G401 (cell line): ENCODE results near the gene L1TD1. TPM values are rescaled to one million over a fixed set of nuclear protein-coding genes. Genes with fewer than 3 reads are reported as not detected.
"Not testable (repeated sequence)": the region's sequence is repeated elsewhere in the genome, so short reads cannot be mapped to it uniquely, and the experiment has no call there.

Experiments used
- DNase-seq: peaks from one replicate; pipeline ENCODE4 v3.0.0-alpha.2; 2015; ENCODE audit warnings: low spot score
- in situ Hi-C: cut with HindIII; loops from 2 replicates; pipeline ENCODE4 v1.10.0; 2016; ENCODE audit warnings: low sequenced_read_pairs, mixed read lengths
- total RNA-seq: library from RNA; depleted of rRNA; stranded (reverse); fragments of >200 nt; shearing (Covaris generic); gene quantifications from 2 replicates; pipeline ENCODE4 v1.2.3, GENCODE V29; 2014; rRNA removed

The L1TD1 gene, protein sequence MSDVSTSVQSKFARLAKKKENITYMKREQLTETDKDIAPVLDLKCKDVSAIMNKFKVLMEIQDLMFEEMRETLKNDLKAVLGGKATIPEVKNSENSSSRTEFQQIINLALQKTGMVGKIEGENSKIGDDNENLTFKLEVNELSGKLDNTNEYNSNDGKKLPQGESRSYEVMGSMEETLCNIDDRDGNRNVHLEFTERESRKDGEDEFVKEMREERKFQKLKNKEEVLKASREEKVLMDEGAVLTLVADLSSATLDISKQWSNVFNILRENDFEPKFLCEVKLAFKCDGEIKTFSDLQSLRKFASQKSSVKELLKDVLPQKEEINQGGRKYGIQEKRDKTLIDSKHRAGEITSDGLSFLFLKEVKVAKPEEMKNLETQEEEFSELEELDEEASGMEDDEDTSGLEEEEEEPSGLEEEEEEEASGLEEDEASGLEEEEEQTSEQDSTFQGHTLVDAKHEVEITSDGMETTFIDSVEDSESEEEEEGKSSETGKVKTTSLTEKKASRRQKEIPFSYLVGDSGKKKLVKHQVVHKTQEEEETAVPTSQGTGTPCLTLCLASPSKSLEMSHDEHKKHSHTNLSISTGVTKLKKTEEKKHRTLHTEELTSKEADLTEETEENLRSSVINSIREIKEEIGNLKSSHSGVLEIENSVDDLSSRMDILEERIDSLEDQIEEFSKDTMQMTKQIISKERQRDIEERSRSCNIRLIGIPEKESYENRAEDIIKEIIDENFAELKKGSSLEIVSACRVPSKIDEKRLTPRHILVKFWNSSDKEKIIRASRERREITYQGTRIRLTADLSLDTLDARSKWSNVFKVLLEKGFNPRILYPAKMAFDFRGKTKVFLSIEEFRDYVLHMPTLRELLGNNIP
- total RNA-seq, result not detected in 2 replicates

- no peak for DNase-seq
- in situ Hi-C loops, result no loop called here
These were observed at the start of gene L1TD1 for GRCh38 chr1:62194651-62195544. Gene L1TD1, plus strand, starts transcription at chr1:62194849. Its CDS starts 11,780 bp downstream, at chr1:62206629.

- peak; percentile 66 for DNase-seq
- in situ Hi-C loops, result no loop called here
These were observed 34.7 kb upstream of the L1TD1 start for GRCh38 chr1:62159940-62160348.

DNA sequence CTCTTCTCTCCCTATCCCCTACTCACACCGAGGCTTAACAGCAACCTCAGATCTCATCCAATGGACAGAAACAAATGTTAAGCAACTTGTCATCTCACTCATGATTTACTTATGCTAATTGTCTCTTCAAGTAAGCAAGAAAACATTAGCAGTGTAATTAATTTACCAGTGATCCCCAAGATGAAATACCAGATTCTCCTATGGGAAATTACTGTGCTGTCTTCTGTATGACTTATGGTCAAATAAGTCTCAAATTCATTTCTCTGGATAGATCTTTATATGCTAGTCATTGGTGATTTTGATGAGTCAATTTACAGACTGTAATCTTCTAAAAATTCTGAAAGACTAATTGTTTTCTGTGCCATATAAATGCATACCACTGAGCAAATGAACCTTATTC is 32.9 kb upstream of the L1TD1 start:
- no peak for DNase-seq
- in situ Hi-C loops, result no loop called here

GRCh38 chr1:62170380-62170779 is 24.3 kb upstream of the L1TD1 start:
- in situ Hi-C loops, result not testable (repeated sequence)

DNA sequence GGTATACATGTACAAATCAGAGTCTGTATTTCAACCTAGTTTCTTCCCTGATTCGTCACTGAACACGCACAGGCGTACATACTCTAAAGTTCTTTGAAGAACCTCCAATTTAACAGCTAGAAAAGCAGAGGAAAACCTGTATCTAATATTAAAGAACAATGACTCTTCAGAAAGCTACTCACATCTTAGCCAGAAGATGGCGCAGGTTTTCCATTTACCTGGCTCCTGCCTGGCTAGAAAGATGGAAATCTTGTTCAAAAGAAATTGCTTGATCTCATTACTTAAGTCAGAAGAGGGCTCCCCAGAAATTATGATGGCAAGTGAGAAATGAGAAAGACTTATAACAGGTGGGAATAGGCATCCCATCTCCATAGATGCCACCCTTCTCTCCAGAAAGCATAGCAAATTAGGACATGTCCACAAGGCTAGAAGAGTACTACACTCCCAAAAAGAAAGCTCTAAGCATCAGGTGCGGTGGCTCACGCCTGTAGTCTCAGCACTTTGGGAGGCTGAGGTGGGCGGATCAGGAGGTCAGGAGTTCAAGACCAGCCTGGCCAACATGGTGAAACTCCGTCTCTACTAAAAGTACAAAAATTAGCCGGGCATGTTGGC is 19.0 kb upstream of the L1TD1 start:
- DNase-seq, result peak; percentile 66
- in situ Hi-C loops, result no loop called here

More at GRCh38 chr1:62170380-62170779, 24.3 kb upstream of the L1TD1 start:
- not testable (repeated sequence) for DNase-seq

- in situ Hi-C loops, result no loop called here
These were observed 17.9 kb upstream of the L1TD1 start for GRCh38 chr1:62176597-62177312.

DNA sequence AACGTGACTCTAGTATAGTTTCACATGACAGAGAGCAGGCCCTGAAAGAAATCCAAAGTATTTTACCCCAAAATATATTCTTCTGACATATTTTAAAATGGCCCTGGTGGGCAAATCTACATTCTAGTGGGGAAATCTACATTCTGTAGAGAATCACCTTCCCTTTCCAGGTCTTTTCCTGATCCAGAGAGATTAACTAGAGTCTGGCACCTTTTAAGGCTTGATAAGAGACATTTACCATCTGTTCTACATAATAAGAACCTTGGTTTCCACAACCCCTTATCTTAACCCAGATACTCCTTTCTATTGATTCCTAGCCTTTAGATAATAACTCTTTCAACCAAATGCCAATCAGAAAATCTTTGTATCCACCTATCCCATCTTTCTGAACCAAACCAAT is 17.0 kb upstream of the L1TD1 start:
- in situ Hi-C loops, result no loop called here
- no peak for DNase-seq

More at GRCh38 chr1:62176597-62177312, 17.9 kb upstream of the L1TD1 start:
- DNase-seq, result no peak

DNA sequence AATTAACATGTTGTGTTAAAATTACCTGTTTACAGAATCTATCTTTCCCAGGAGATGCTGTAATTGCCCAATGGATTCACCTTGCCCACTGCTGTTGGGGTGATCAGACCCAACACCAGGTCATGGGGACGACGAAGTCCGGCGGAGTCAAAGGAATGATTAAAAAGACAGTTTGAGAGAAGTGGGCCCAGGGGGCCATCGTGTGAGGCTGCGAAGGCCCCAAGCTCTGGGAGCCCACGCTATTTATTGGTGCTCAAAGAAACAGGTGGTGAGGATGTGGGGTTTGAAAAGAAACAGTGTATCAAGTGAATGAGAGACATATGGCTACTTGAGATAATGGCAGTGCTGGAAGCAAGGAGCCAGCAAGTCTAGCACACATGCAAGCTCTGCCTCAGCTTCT is 16.3 kb upstream of the L1TD1 start:
- in situ Hi-C loops, result no loop called here
- no peak for DNase-seq

DNA sequence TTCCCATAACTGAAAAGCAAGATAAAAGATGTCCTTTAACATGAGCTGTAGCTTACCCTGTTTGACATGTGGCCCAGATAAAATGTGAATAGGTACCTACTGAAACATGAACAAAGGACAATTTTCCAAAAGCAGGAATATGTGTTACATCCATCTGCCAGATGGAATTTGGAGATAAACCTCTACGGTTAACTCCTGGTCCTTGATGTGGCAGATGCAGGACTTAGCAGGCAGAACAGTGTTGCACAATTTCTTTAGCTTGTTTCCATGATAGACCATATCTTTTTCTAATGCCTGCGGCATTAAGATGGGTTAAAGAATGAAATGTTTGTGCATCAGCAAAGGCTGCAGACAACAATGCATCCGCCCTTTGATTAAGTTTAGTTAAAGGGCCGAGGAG is 14.6 kb upstream of the L1TD1 start:
- DNase-seq, in situ Hi-C loops: not testable (repeated sequence)

DNA sequence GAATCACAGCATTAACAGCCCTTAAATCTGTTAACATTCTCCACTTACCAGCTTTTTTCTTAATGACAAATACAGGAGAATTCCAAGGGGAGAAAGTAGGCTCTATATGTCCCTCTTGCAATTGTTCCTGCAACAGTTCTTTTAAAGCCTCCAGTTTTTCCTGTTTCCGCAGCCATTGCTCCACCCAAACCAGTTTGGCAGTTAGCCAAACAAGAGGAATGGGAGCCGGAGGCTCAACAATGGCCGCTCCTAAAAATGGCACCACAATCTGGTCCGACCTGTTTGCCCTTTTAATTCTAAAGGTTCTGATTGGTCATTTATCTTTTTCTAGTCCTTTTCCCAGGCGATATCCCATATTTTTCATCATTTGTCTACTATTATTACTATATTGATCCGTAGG is 14.0 kb upstream of the L1TD1 start:
- in situ Hi-C loops, result no loop called here
- DNase-seq, result no peak

- in situ Hi-C loops, result no loop called here
These were observed 13.1 kb upstream of the L1TD1 start for GRCh38 chr1:62181532-62181931.

GRCh38 chr1:62182157-62182556 is 12.5 kb upstream of the L1TD1 start:
- in situ Hi-C loops, DNase-seq: not testable (repeated sequence)

More at GRCh38 chr1:62181532-62181931, 13.1 kb upstream of the L1TD1 start:
- DNase-seq, result no peak

DNA sequence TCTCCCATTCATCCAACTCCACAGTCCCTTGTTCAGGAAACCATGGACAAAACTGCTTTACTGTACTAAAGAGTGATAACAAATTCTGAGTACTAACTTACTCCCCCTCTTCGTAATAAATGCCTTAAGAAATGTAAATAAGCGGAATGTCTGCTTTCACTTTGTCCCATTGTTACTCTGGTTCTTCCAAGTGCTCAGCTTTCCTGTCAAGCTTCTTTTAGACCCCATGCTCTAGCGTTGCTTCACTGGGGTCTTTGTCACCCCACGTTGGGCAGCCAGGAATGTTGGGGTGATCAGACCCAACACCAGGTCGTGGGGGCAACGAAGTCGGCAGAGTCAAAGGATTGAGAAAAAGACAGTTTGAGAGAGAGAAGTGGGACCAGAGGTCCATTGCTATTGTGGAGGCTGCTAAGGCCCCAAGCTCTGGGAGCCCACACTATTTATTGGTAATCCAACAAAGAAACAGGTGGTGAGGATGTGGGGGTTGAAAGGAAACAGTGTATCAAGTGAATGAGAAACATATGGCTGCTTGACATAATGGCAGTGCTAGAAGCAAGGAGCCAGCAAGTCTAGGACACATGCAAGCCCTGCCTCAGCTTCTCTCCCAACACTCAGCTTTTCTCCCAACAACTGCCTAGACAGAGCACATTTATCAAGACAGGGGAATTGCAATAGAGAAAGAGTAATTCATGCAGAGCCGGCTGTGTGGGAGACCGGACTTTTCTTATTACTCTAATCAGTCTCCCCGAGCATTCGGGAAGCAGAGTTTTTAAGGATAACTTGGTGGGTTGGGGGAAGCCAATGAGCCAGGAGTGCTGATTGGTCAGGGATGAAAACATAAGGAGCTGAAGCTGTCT is 11.3 kb upstream of the L1TD1 start:
- in situ Hi-C loops, DNase-seq: not testable (repeated sequence)

DNA sequence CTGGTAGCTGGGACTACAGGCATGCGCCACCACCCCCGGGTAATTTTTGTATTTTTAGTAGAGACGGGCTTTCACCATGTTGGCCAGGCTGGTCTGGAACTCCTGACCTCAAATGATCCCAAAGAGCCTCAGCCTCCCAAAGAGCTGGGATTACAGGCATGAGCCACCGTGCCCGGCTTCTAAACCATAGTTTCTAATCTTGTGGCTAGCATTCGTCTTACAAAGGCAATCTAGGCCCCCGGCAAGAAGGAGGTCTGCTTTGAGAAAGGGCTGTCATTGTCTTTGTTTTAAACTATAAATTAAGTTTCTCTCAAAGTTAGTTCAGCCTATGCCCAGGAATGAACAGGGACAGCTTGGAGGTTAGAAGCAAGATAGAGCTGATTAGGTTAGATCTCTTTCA is 10.3 kb upstream of the L1TD1 start:
- in situ Hi-C loops, result no loop called here
- DNase-seq, result no peak

DNA sequence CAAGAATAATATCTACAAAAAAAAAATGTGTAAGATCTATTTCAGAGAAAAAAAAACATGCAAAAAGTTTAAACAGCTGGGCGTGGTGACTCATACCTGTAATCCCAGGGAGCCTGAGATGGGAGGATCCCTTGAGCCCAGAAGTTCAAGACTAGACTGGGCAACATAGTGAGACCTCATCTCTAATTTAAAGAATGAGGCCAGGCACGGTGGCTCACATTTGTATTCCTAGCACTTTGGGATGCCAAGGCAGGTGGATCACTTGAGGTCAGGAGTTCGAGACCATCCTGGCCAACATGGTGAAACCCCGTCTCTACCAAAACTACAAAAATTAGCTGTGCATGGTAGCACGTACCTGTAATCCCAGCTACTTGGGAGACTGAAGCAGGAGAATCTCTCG is 9.4 kb upstream of the L1TD1 start:
- in situ Hi-C loops, DNase-seq: not testable (repeated sequence)

DNA sequence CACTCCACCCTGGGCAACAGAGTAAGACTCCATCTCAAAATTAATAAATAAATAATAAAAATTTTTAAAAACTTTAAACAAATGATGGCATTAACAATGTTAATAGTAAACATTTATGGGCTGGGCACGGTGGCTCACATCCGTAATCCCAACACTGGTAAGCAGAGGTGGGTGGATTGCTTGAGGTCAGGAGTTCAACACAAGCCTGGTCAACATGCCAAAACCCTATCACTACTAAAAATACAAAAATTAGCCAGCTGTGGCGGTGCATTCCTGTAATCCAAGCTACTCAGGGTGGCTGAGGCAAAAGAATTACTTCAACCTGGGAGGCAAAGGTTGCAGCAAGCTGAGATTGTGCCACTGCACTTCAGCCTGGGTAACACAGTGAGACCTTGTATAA is 9.0 kb upstream of the L1TD1 start:
- no peak for DNase-seq
- in situ Hi-C loops, result no loop called here

DNA sequence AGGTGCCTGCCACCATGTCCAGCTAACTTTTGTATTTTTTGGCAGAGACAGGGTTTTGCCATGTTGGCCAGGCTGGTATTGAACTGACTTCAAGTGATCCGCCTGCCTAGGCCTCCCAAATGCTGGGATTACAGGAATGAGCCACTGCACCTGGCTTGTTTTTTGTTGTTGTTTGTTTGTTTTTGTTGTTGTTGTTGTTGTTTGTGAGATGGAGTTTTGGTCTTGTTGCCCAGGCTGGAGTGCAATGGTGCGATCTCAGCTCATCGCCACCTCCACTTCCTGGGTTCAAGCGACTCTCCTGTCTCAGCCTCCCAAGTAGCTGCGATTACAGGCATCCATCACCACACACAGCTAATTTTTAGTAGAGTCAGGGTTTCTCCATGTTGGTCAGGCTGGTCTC is 7.1 kb upstream of the L1TD1 start:
- DNase-seq, result no peak
- in situ Hi-C loops, result no loop called here
